Fibroblast of gingiva (primary cell): ENCODE measurements around the gene TMEM202.
"Not testable (repeated sequence)": the region's sequence is repeated elsewhere in the genome, so short reads cannot be mapped to it uniquely, and the experiment has no call there.

Experiments
- DNase-seq: peaks from one replicate; pipeline ENCODE4 v3.0.0-alpha.2; 2011; ENCODE audit warnings: low read depth

TMEM202 gene

GRCh38 chr15:72404356-72404755, 6.3 kb downstream of the TMEM202 start:
- DNase-seq = no peak

GRCh38 chr15:72404841-72405240, 6.7 kb downstream of the TMEM202 start:
- DNase-seq = no peak

GRCh38 chr15:72406936-72407335, 8.8 kb downstream of the TMEM202 start:
- DNase-seq = no peak

GRCh38 chr15:72411111-72411510, 13.0 kb downstream of the TMEM202 start:
- DNase-seq = no peak

- DNase-seq = no peak
These were observed 13.4 kb downstream of the TMEM202 start for GRCh38 chr15:72411544-72411943.

- DNase-seq = not testable (repeated sequence)
These were observed 15.2 kb downstream of the TMEM202 start for GRCh38 chr15:72413337-72413736.

- no peak for DNase-seq
These were observed 17.2 kb downstream of the TMEM202 start for GRCh38 chr15:72415304-72415703.

- not testable (repeated sequence) for DNase-seq
These were observed 21.7 kb downstream of the TMEM202 start for GRCh38 chr15:72419768-72420167.

- no peak for DNase-seq
These were observed 22.5 kb downstream of the TMEM202 start for GRCh38 chr15:72420576-72420975.

GRCh38 chr15:72421484-72421883, 23.4 kb downstream of the TMEM202 start:
- no peak for DNase-seq

- no peak for DNase-seq
These were observed 25.2 kb downstream of the TMEM202 start for GRCh38 chr15:72423256-72423655.

GRCh38 chr15:72426753-72427152, 28.6 kb downstream of the TMEM202 start:
- no peak for DNase-seq

- DNase-seq = no peak
These were observed 39.7 kb downstream of the TMEM202 start for GRCh38 chr15:72437650-72438316.

GRCh38 chr15:72442848-72443247, 44.7 kb downstream of the TMEM202 start:
- DNase-seq = not testable (repeated sequence)

- DNase-seq = no peak
These were observed 47.3 kb downstream of the TMEM202 start for GRCh38 chr15:72445426-72445825.

- no peak for DNase-seq
These were observed 52.7 kb downstream of the TMEM202 start for GRCh38 chr15:72450805-72451204.

- no peak for DNase-seq
These were observed 53.1 kb downstream of the TMEM202 start for GRCh38 chr15:72451224-72451623.

- DNase-seq = no peak
These were observed 58.6 kb downstream of the TMEM202 start for GRCh38 chr15:72456684-72457083.
